Measurements from ENCODE around the gene PLEKHO1. TPM values are rescaled to one million over a fixed set of nuclear protein-coding genes. Genes with fewer than 3 reads are reported as not detected.
"Not testable (repeated sequence)": the region's sequence is repeated elsewhere in the genome, so short reads cannot be mapped to it uniquely, and the experiment has no call there.

PLEKHO1 gene
- total RNA-seq, 4 donors from 2014 or later = 5.2 to 23.1 (median 14.2) TPM

- DNase-seq = no peak
- TF ChIP-seq CTCF (IDR thresholded peaks at IDR 0.05) = no peak
- TF ChIP-seq POLR2A (IDR thresholded peaks at IDR 0.05) = no peak
- Histone ChIP-seq H3K9me3 (no peaks in the 10 kb centered on the region), H3K4me3 (replicated peaks in 1 of 3) (no peak overlapping the region), H3K27ac (no peak overlapping the region), H3K36me3 (no peaks in the 10 kb centered on the region), H3K4me1 (no peaks in the 10 kb centered on the region), H3K27me3 (no peaks in the 10 kb centered on the region)
- intact Hi-C loops (cut with DNase I) = no loop called here
- WGBS, 2 donors = 93 to 96% methylated on average over 2 of the region's 2 CpGs
These were observed 22.9 kb upstream of the PLEKHO1 start for GRCh38 chr1:150126811-150127210.

DNA sequence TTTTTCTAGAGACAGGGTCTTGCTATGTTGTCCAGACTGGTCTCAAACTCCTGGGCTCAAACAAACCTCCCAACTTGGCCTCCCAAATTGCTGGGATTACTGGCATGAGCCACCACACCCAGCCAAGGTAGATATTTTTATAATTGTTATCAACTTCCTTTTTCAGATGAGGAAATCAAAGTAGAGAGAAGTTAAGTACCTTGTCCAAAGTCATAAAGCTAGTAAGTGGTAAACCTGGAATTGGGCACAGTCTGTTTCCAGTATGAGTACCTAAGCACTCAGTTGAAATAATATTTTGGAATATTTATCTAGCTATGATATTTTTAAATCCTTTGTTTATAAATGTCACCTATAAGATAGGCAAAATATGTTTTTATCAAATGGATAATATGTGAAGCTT, 22.3 kb upstream of the PLEKHO1 start:
- TF ChIP-seq POLR2A (IDR thresholded peaks at IDR 0.05) (no peak), CTCF (IDR thresholded peaks at IDR 0.05) (no peak)
- no peak overlapping the region for H3K4me3 ChIP-seq (replicated peaks in 1 of 3)
- no peak for DNase-seq
- H3K27ac ChIP-seq = no peak overlapping the region
- H3K27me3 ChIP-seq = no peaks in the 10 kb centered on the region
- no peaks in the 10 kb centered on the region for H3K9me3 ChIP-seq
- no peaks in the 10 kb centered on the region for H3K4me1 ChIP-seq
- H3K36me3 ChIP-seq = no peaks in the 10 kb centered on the region
- intact Hi-C loops (cut with DNase I) = no loop called here

DNA sequence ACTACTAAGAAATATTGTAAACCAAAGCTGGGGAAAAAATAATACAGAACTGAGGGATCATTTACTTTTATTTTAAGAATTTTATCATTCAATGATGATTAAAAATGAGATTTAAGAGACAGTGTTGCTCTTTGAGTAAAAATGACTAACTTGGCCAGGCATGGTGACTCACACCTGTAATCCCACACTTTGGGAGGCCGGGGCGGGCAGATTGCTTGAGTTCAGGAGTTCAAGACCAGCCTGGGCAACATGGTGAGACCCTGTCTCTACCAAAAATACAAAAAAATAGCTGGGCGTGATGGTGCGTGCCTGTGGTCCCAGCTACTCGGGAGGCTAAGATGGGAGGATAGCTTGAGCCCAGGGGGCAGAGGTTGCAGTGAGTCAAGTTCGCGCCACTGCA, 21.8 kb upstream of the PLEKHO1 start:
- no peak overlapping the region for H3K27ac ChIP-seq
- no peaks in the 10 kb centered on the region for H3K27me3 ChIP-seq
- no peak overlapping the region for H3K4me3 ChIP-seq (replicated peaks in 1 of 3)
- H3K36me3 ChIP-seq = no peaks in the 10 kb centered on the region
- no peaks in the 10 kb centered on the region for H3K9me3 ChIP-seq
- intact Hi-C loops (cut with DNase I) = no loop called here
- no peaks in the 10 kb centered on the region for H3K4me1 ChIP-seq
- 95 to 96% methylated on average over 7 of the region's 7 CpGs for WGBS, 2 donors
- DNase-seq = no peak
- no peak for TF ChIP-seq POLR2A (IDR thresholded peaks at IDR 0.05)
- TF ChIP-seq CTCF (IDR thresholded peaks at IDR 0.05) = no peak

- intact Hi-C loops (cut with DNase I) = no loop called here
- DNase-seq = no peak
- no peaks in the 10 kb centered on the region for H3K36me3 ChIP-seq
- TF ChIP-seq POLR2A (IDR thresholded peaks at IDR 0.05) (no peak), CTCF (IDR thresholded peaks at IDR 0.05) (no peak)
- no peaks in the 10 kb centered on the region for H3K4me1 ChIP-seq
- H3K27me3 ChIP-seq = no peaks in the 10 kb centered on the region
- H3K27ac ChIP-seq = no peak overlapping the region
- H3K9me3 ChIP-seq = no peaks in the 10 kb centered on the region
- 93 to 100% methylated on average over 1 of the region's 1 CpG for WGBS, 2 donors
- no peak overlapping the region for H3K4me3 ChIP-seq (replicated peaks in 1 of 3)
These were observed 17.3 kb upstream of the PLEKHO1 start for GRCh38 chr1:150132372-150132771.

GRCh38 chr1:150134537-150134936, 15.2 kb upstream of the PLEKHO1 start:
- no peak for DNase-seq
- Histone ChIP-seq H3K4me3 (replicated peaks in 1 of 3) (no peak overlapping the region), H3K27me3 (no peaks in the 10 kb centered on the region), H3K9me3 (no peaks in the 10 kb centered on the region), H3K27ac (no peak overlapping the region), H3K4me1 (no peaks in the 10 kb centered on the region), H3K36me3 (no peaks in the 10 kb centered on the region)
- WGBS, 2 donors = 95 to 97% methylated on average over 1 of the region's 1 CpG
- TF ChIP-seq POLR2A (IDR thresholded peaks at IDR 0.05) = no peak
- no peak for TF ChIP-seq CTCF (IDR thresholded peaks at IDR 0.05)
- intact Hi-C loops (cut with DNase I) = no loop called here

DNA sequence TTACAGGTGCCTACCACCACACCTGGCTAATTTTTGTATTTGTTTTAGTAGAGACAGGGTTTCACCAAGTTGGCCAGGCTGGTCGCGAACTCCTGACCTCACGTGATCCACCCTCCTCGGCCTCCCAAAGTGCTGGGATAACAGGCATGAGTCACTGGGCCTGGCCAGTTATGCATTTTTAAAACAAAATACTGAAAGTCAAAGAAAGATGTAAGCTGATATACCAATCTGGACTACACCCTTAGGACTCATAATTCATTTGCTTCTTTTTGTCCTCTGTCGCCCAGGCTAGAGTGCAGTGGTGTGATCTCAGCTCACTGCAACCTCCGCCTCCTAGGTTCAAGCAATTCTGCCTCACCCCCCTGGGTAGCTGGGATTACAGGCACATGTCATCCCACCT, 14.3 kb upstream of the PLEKHO1 start:
- H3K9me3 ChIP-seq; H3K4me3 ChIP-seq (replicated peaks in 1 of 3); DNase-seq; intact Hi-C loops (cut with DNase I); H3K36me3 ChIP-seq; H3K27ac ChIP-seq; H3K4me1 ChIP-seq; H3K27me3 ChIP-seq: not testable (repeated sequence)
- 95 to 96% methylated on average over 6 of the region's 6 CpGs for WGBS, 2 donors

All from thyroid gland (tissue), 4 donors.